HepG2 (cell line): ENCODE data around the gene SMAP2. TPM values are rescaled to one million over a fixed set of nuclear protein-coding genes. Genes with fewer than 3 reads are reported as not detected.

Source experiments
- AFF4 ChIP-seq: sonication (generic); formaldehyde crosslinking; IDR thresholded peaks from 2 replicates; pipeline ENCODE4 v1.4.0; 2020; ENCODE audit warnings: missing genetic modification reagents
- ATF7-NPFF ChIP-seq: sonication (generic); formaldehyde crosslinking; IDR thresholded peaks from 2 replicates; pipeline ENCODE4 v1.8.1; 2023; ENCODE audit warnings: mild to moderate bottlenecking, low read depth, missing genetic modification reagents, moderate library complexity
- DR1 ChIP-seq: sonication (generic); formaldehyde crosslinking; IDR thresholded peaks from 2 replicates; pipeline ENCODE4 v1.8.0; 2021; ENCODE audit warnings: mild to moderate bottlenecking, missing genetic modification reagents, inconsistent platforms
- GATA4 ChIP-seq: sonication (generic); IDR thresholded peaks from 2 replicates; pipeline ENCODE4 v1.6.1; 2016; ENCODE audit warnings: antibody characterized with exemption, low read depth, borderline replicate concordance
- HNRNPH1 ChIP-seq: fragments of 200-400 bp; formaldehyde crosslinking; optimal IDR thresholded peaks from 2 replicates; pipeline ENCODE3; 2017; ENCODE audit warnings: mild to moderate bottlenecking, low read depth, low read length
- MBD4 ChIP-seq: IDR thresholded peaks from 2 replicates; pipeline ENCODE4 v1.6.1; 2012; ENCODE audit warnings: low read length, inconsistent platforms, borderline replicate concordance
- MEIS2 ChIP-seq: sonication (generic); formaldehyde crosslinking; IDR thresholded peaks from 2 replicates; pipeline ENCODE4 v1.9.0; 2021; ENCODE audit warnings: mild to moderate bottlenecking, missing genetic modification reagents
- MNT ChIP-seq: fragments of 450-650 bp; IDR thresholded peaks from 2 replicates; pipeline ENCODE4 v1.6.1; 2016
- NFKB2 ChIP-seq: sonication (generic); formaldehyde crosslinking; IDR thresholded peaks from 2 replicates; pipeline ENCODE4 v1.4.0; 2020; ENCODE audit warnings: missing genetic modification reagents, borderline replicate concordance
- NPAS2 ChIP-seq: sonication (generic); formaldehyde crosslinking; IDR thresholded peaks from 2 replicates; pipeline ENCODE4 v1.8.0; 2022; ENCODE audit warnings: mild to moderate bottlenecking, missing genetic modification reagents, borderline replicate concordance
- NRL ChIP-seq: sonication (generic); formaldehyde crosslinking; IDR thresholded peaks from 2 replicates; pipeline ENCODE4 v1.5.0; 2020; ENCODE audit warnings: missing genetic modification reagents, mild to moderate bottlenecking, moderate library complexity, borderline replicate concordance
- PRDM10 ChIP-seq: sonication (generic); formaldehyde crosslinking; IDR thresholded peaks from 2 replicates; pipeline ENCODE4 v1.4.0; 2020; ENCODE audit warnings: low read depth, missing genetic modification reagents
- RBFOX2 ChIP-seq: fragments of 200-400 bp; formaldehyde crosslinking; IDR thresholded peaks from 2 replicates; pipeline ENCODE4 v1.6.1; 2017; ENCODE audit warnings: low read depth, mild to moderate bottlenecking, low read length
- RFX3 ChIP-seq: IDR thresholded peaks from 2 replicates; pipeline ENCODE4 v1.6.1; 2016; ENCODE audit warnings: missing biosample characterization, missing genetic modification reagents
- RFX5 ChIP-seq: IDR thresholded peaks from 2 replicates; pipeline ENCODE4 v1.6.1; 2011; ENCODE audit warnings: low read depth, low read length, improper control_type of control experiment
- SMAD9 ChIP-seq: sonication (generic); formaldehyde crosslinking; IDR thresholded peaks from 2 replicates; pipeline ENCODE4 v1.5.1; 2020; ENCODE audit warnings: mild to moderate bottlenecking, missing genetic modification reagents
- ZFY ChIP-seq: sonication (generic); formaldehyde crosslinking; IDR thresholded peaks from 2 replicates; pipeline ENCODE4 v1.4.0; 2020; ENCODE audit warnings: missing genetic modification reagents
- ZNF350 ChIP-seq: sonication (generic); formaldehyde crosslinking; IDR thresholded peaks from 2 replicates; pipeline ENCODE4 v1.4.0; 2020; ENCODE audit warnings: mild to moderate bottlenecking, low read depth, missing genetic modification reagents, borderline replicate concordance
- ZNF430 ChIP-seq: sonication (generic); formaldehyde crosslinking; IDR thresholded peaks from 2 replicates; pipeline ENCODE4 v1.9.0; 2021; ENCODE audit warnings: mild to moderate bottlenecking, missing genetic modification reagents
- ZSCAN25 ChIP-seq: sonication (generic); formaldehyde crosslinking; IDR thresholded peaks from 2 replicates; pipeline ENCODE4 v1.8.0; 2022; ENCODE audit warnings: mild to moderate bottlenecking, missing genetic modification reagents
- polyA plus RNA-seq, 8 experiments: library from polyadenylated mRNA; depleted of rRNA in 3 of 8; stranded (reverse) in 7 of 8; unstranded in 1 of 8; fragments of >200 nt; fragmentation: Illumina TruSeq in 4 of 8; extraction: Trizol in 4 of 8; gene quantifications; 2 replicates each; pipeline versions ENCODE4 v1.2.1 to v1.2.3, GENCODE V29; 2011 to 2016; ENCODE audit warnings: low read depth in 4 of 8, missing spikeins in 1 of 8, mixed read lengths in 1 of 8; ENCODE audit not compliant: insufficient read depth in 1 of 8
- total RNA-seq, 5 experiments: library from RNA; depleted of rRNA; stranded (reverse); fragments of >200 nt; fragmentation: Illumina TruSeq; extraction: Trizol; gene quantifications; 2 replicates each; pipeline ENCODE4 v1.2.3, GENCODE V29; 2016; ENCODE audit warnings: low read depth in 1 of 5

SMAP2 gene
- total and polyA plus RNA-seq, 2 of the 13 experiments (the other 11 are each of a cell fraction or from before 2014, with no cell fraction given): 19.0 to 22.3 TPM

GRCh38 chr1:40373323-40374283, at the start of gene SMAP2 (continued):
- no peak for TF ChIP-seq SMAD9
- peak; percentile 82 for TF ChIP-seq ZSCAN25 (CRISPR knock-in tag)
- no peak for TF ChIP-seq AFF4
- TF ChIP-seq ZFY: peak; percentile 53; the same call in 1 of the 2 replicates
- TF ChIP-seq ZNF350: peak; percentile 28; the same call in 1 of the 2 replicates
- no peak for TF ChIP-seq DR1 (CRISPR knock-in tag)
- peak; percentile 63 for TF ChIP-seq MEIS2 (CRISPR knock-in tag)
- TF ChIP-seq PRDM10 (CRISPR knock-in tag): peak; percentile 48; the same call in 1 of the 2 replicates
- TF ChIP-seq NRL: peak; percentile 59; the same call in 1 of the 2 replicates
- 0 out of 2 replicates have a peak, but pooled peaks have one; percentile 23 for TF ChIP-seq GATA4
- TF ChIP-seq MBD4: no peak
- TF ChIP-seq ZNF430: 0 out of 2 replicates have a peak, but pooled peaks have one; percentile 32
- no peak for TF ChIP-seq NPAS2
- no peak for TF ChIP-seq HNRNPH1
- no peak for TF ChIP-seq RFX5
- no peak for TF ChIP-seq RFX3 (CRISPR knock-in tag)
- TF ChIP-seq MNT: no peak
- TF ChIP-seq RBFOX2: peak; percentile 70
- no peak for TF ChIP-seq ATF7-NPFF
- 0 out of 2 replicates have a peak, but pooled peaks have one; percentile 33 for TF ChIP-seq NFKB2 (CRISPR knock-in tag)
